K562 (cell line): Measurements from ENCODE around the gene TOMT. TPM values are rescaled to one million over a fixed set of nuclear protein-coding genes. Genes with fewer than 3 reads are reported as not detected.
A peak's percentile ranks its signal among the peaks of the same experiment; 100 is the strongest.

Source experiments
- CHD4 ChIP-seq: fragments of 200-600 bp; sonication (generic); IDR thresholded peaks from 3 replicates; pipeline ENCODE4 v1.6.1; 2012; ENCODE audit warnings: low read depth, mild to moderate bottlenecking, mixed read lengths, low read length, inconsistent platforms; ENCODE audit not compliant: insufficient read depth, insufficient replicate concordance, poor library complexity, severe bottlenecking
- HNRNPUL1 ChIP-seq: fragments of 200-400 bp; formaldehyde crosslinking; IDR thresholded peaks from 2 replicates; pipeline ENCODE4 v1.6.1; 2017; ENCODE audit warnings: low read length
- KDM5B ChIP-seq: fragments of 200-600 bp; sonication (generic); IDR thresholded peaks from 2 replicates; pipeline ENCODE4 v1.6.1; 2012; ENCODE audit warnings: low read depth, mild to moderate bottlenecking, moderate library complexity, low read length, control low read depth, inconsistent platforms; ENCODE audit not compliant: insufficient replicate concordance
- L3MBTL2 ChIP-seq: fragments of 450-650 bp; IDR thresholded peaks from 2 replicates; pipeline ENCODE4 v1.6.1; 2016; ENCODE audit warnings: mild to moderate bottlenecking, moderate library complexity
- MCM2 ChIP-seq: fragments of 450-650 bp; IDR thresholded peaks from 2 replicates; pipeline ENCODE4 v1.6.1; 2017; ENCODE audit warnings: low read depth, mild to moderate bottlenecking
- MIER1 ChIP-seq: fragments of 450-650 bp; IDR thresholded peaks from 2 replicates; pipeline ENCODE4 v1.6.1; 2016; ENCODE audit warnings: antibody characterized with exemption, mild to moderate bottlenecking, low read depth
- NELFE ChIP-seq: IDR thresholded peaks from 2 replicates; pipeline ENCODE4 v1.6.1; 2011; ENCODE audit warnings: mild to moderate bottlenecking; ENCODE audit not compliant: insufficient read depth, insufficient read length
- NFIC ChIP-seq: fragments of 450-650 bp; IDR thresholded peaks from 2 replicates; pipeline ENCODE4 v1.6.1; 2017; ENCODE audit warnings: mild to moderate bottlenecking, inconsistent platforms
- PRPF4 ChIP-seq: fragments of 200-400 bp; formaldehyde crosslinking; IDR thresholded peaks from one replicate; pipeline ENCODE4 v1.6.1; 2017; ENCODE audit warnings: low read length, low read depth, mild to moderate bottlenecking; ENCODE audit not compliant: insufficient read depth, poor library complexity, severe bottlenecking
- SIN3A ChIP-seq, 2 experiments: fragments of 150-350 bp in 1 of 2; IDR thresholded peaks; 2 replicates each; pipeline ENCODE4 v1.6.1; 2011 to 2016; ENCODE audit warnings: borderline replicate concordance in 2 of 2, low read depth in 2 of 2, low read length in 2 of 2, mild to moderate bottlenecking in 2 of 2, moderate library complexity in 2 of 2; ENCODE audit not compliant: control insufficient read depth in 1 of 2
- SMARCE1 ChIP-seq: fragments of 450-650 bp; IDR thresholded peaks from 2 replicates; pipeline ENCODE4 v1.7.1; 2016; ENCODE audit warnings: mild to moderate bottlenecking
- TBL1XR1 ChIP-seq, 2 experiments: IDR thresholded peaks; 2 replicates each; pipeline ENCODE4 v1.6.1; 2012; ENCODE audit warnings: improper control_type of control experiment in 2 of 2, low read length in 2 of 2, mild to moderate bottlenecking in 1 of 2
- ZNF197 ChIP-seq: fragments of 200-800 bp; sonication (Bioruptor generic); IDR thresholded peaks from 2 replicates; pipeline ENCODE4 v1.6.1; 2016; ENCODE audit warnings: low read depth, missing genetic modification characterization, missing compliant biosample characterization
- ZNF224 ChIP-seq: sonication (generic); formaldehyde crosslinking; IDR thresholded peaks from 2 replicates; pipeline ENCODE4 v1.8.0; 2022; ENCODE audit warnings: mild to moderate bottlenecking, missing genetic modification reagents
- ZNF324 ChIP-seq: fragments of 250-450 bp; sonication (Bioruptor Pico); IDR thresholded peaks from 2 replicates; pipeline ENCODE4 v1.4.0; 2020; ENCODE audit warnings: mild to moderate bottlenecking
- polyA plus RNA-seq, 8 experiments: library from polyadenylated mRNA; depleted of rRNA in 4 of 8; stranded (reverse) in 5 of 8; unstranded in 3 of 8; fragments of >200 nt; fragmentation: Nextera tagmentation in 2 of 8; fragmentation: Illumina TruSeq in 1 of 8; extraction: Ambion mirVana in 2 of 8; extraction: Trizol in 1 of 8; gene quantifications; 2 replicates each; pipeline versions ENCODE4 v1.2.1 to v1.2.3, GENCODE V29; 2011 to 2014; ENCODE audit warnings: inconsistent platforms in 1 of 8, missing spikeins in 1 of 8
- total RNA-seq, 7 experiments: library from RNA; depleted of rRNA in 6 of 7; stranded (reverse); fragments of >200 nt in 6 of 7; fragmentation: Illumina TruSeq in 2 of 7; extraction: Trizol in 2 of 7; gene quantifications; 2 replicates each; pipeline versions ENCODE4 v1.2.1 to v1.2.3, GENCODE V29; 2011 to 2021; ENCODE audit warnings: low replicate concordance in 1 of 7
- TF ChIP-seq, protein P1 (sequence below): fragments of 450-650 bp; formaldehyde crosslinking; IDR thresholded peaks from 2 replicates; pipeline ENCODE4 v1.4.0; 2020; ENCODE audit warnings: mild to moderate bottlenecking, mixed read lengths
- TF ChIP-seq, protein P2 (sequence below), 2 experiments: fragments of 450-650 bp; IDR thresholded peaks; 2 replicates each; pipeline ENCODE4 v1.6.1; 2016

The TOMT gene
- total and polyA plus RNA-seq, 9 of the 15 experiments (the other 6 are each of a cell fraction or from before 2014, with no cell fraction given): not detected

DNA sequence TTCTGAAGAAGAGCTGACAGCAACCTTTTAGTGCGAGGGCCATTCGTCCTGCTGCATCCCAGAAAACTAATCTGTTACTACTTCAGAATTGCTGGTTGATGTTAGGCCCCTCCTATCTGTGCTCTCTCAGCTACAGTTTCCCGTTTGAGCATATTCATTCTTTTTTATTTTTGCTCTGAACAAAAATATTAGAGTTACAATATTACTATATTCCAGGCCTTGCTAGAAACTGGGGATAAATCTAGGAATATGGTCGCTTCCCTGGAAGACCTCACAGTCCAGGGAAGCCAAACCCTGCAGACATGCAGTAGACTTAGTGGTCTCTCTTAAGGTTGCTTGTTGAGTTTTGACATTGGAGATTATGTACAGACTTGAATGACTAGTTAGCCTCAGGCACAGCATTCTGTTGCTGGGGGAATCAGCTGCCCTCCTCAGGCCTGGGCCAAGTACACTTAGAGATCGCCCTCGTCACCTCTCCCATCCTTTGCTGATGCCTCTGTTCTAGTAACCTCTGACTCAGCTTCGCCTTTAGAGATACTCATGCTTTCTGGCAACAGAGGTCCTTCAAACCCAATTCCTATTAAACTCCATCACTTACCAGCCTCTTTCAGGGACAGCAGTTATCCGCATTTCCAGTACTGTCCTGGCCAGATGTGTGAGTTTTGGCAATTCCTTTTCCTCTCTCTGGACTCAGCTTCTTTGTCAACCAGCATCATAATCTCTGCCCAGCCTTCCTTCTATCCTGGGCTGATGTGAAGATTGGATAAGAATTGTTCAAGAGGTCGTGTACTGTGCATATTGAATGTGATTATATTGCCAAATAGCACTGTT lies 7.5 kb downstream of the TOMT start (continued):
- TF ChIP-seq, protein P1, sequence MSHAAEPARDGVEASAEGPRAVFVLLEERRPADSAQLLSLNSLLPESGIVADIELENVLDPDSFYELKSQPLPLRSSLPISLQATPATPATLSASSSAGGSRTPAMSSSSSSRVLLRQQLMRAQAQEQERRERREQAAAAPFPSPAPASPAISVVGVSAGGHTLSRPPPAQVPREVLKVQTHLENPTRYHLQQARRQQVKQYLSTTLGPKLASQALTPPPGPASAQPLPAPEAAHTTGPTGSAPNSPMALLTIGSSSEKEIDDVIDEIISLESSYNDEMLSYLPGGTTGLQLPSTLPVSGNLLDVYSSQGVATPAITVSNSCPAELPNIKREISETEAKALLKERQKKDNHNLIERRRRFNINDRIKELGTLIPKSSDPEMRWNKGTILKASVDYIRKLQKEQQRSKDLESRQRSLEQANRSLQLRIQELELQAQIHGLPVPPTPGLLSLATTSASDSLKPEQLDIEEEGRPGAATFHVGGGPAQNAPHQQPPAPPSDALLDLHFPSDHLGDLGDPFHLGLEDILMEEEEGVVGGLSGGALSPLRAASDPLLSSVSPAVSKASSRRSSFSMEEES (CRISPR knock-in tag): no peak
- TF ChIP-seq SMARCE1 (no peak), MCM2 (no peak), MIER1 (no peak), ZNF224 (CRISPR knock-in tag) (no peak), PRPF4 (no peak), ZNF197 (CRISPR knock-in tag) (0 out of 2 replicates have a peak, but pooled peaks have one; percentile 31), CHD4 (no peak), SIN3A (IDR thresholded peaks at IDR 0.05; ENCODE audit: borderline replicate concordance in 2 of 2, control insufficient read depth in 1 of 2, low read depth in 2 of 2, low read length in 2 of 2) (no peak), L3MBTL2 (no peak; the same call in 1 of the 2 replicates), TBL1XR1 (IDR thresholded peaks at IDR 0.05; ENCODE audit: low read length in 2 of 2) (no peak), ZNF324 (0 out of 2 replicates have a peak, but pooled peaks have one; percentile 14), NELFE (no peak), NFIC (no peak), HNRNPUL1 (no peak), KDM5B (no peak)
- TF ChIP-seq, protein P2, sequence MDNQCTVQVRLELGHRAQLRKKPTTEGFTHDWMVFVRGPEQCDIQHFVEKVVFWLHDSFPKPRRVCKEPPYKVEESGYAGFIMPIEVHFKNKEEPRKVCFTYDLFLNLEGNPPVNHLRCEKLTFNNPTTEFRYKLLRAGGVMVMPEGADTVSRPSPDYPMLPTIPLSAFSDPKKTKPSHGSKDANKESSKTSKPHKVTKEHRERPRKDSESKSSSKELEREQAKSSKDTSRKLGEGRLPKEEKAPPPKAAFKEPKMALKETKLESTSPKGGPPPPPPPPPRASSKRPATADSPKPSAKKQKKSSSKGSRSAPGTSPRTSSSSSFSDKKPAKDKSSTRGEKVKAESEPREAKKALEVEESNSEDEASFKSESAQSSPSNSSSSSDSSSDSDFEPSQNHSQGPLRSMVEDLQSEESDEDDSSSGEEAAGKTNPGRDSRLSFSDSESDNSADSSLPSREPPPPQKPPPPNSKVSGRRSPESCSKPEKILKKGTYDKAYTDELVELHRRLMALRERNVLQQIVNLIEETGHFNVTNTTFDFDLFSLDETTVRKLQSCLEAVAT (IDR thresholded peaks at IDR 0.05): peak in 1 of 2 experiments; percentile 61; a peak in 2 of 4 replicates
